Left renal pelvis (tissue), 4 donors: ENCODE results near the gene IL31. TPM values are rescaled to one million over a fixed set of nuclear protein-coding genes. Genes with fewer than 3 reads are reported as not detected.
"Not testable (repeated sequence)": the region's sequence is repeated elsewhere in the genome, so short reads cannot be mapped to it uniquely, and the experiment has no call there.

ENCODE experiments used
- DNase-seq, 4 donors: peaks; one replicate each; pipeline ENCODE4 v3.0.0-alpha.2; 2013; ENCODE audit warnings: low read depth in 4 of 4, low spot score in 3 of 4
- polyA plus RNA-seq, 4 donors: library from polyadenylated mRNA; unstranded; fragments of 120-200 nt; gene quantifications; one replicate each; pipeline ENCODE4 v1.2.1, GENCODE V29; 2013; ENCODE audit not compliant: insufficient read length in 4 of 4

IL31 gene
- not detected for polyA plus RNA-seq

- DNase-seq: no peak
Measured at GRCh38 chr12:122174155-122174845, at the start of gene IL31. IL31 (minus strand) TSS chr12:122174221; CDS start chr12:122174172, 49 bp downstream.

GRCh38 chr12:122216445-122216844 lies 42.4 kb upstream of the IL31 start:
- DNase-seq: no peak

GRCh38 chr12:122215771-122216170 lies 41.8 kb upstream of the IL31 start:
- DNase-seq: no peak

- no peak for DNase-seq
Measured at GRCh38 chr12:122208073-122208820, 34.2 kb upstream of the IL31 start.

GRCh38 chr12:122207391-122207790 lies 33.4 kb upstream of the IL31 start:
- DNase-seq: no peak

- no peak for DNase-seq
Measured at GRCh38 chr12:122206976-122207375, 33.0 kb upstream of the IL31 start.

GRCh38 chr12:122206111-122206881 lies 32.3 kb upstream of the IL31 start:
- no peak for DNase-seq

- DNase-seq: no peak
Measured at GRCh38 chr12:122205053-122205925, 31.3 kb upstream of the IL31 start.

- no peak for DNase-seq
Measured at GRCh38 chr12:122204167-122205052, 30.4 kb upstream of the IL31 start.

- DNase-seq: no peak
Measured at GRCh38 chr12:122203301-122204166, 29.5 kb upstream of the IL31 start, which contains the start of gene B3GNT4. B3GNT4 (plus strand) TSS chr12:122203709; CDS start chr12:122204619, 910 bp downstream.

GRCh38 chr12:122202811-122203210 lies 28.8 kb upstream of the IL31 start:
- not testable (repeated sequence) for DNase-seq

GRCh38 chr12:122202017-122202416 lies 28.0 kb upstream of the IL31 start:
- no peak for DNase-seq

- DNase-seq: no peak
Measured at GRCh38 chr12:122201381-122201780, 27.4 kb upstream of the IL31 start.

GRCh38 chr12:122200541-122201175 lies 26.6 kb upstream of the IL31 start:
- DNase-seq: no peak

- DNase-seq: no peak
Measured at GRCh38 chr12:122199484-122200355, 25.7 kb upstream of the IL31 start.

- no peak for DNase-seq
Measured at GRCh38 chr12:122197612-122197966, 23.6 kb upstream of the IL31 start.

GRCh38 chr12:122195405-122195804 lies 21.4 kb upstream of the IL31 start:
- no peak for DNase-seq
